ENCODE measurements around the gene TRAM1L1. TPM values are rescaled to one million over a fixed set of nuclear protein-coding genes. Genes with fewer than 3 reads are reported as not detected.

TRAM1L1 gene
- total RNA-seq, 1 experiment from 2014 or later = 0.79 TPM

GRCh38 chr4:117134386-117134785 is 49.0 kb upstream of the TRAM1L1 start:
- peaks cover 13 to 17% of the 10 kb centered on the region in 2 experiments for H3K9me3 Mint-ChIP-seq
- Histone ChIP-seq H4K8ac (replicated peaks; ENCODE audit: insufficient read length, low read depth, low read length) (no peak overlapping the region), H3K79me2 (ENCODE audit: insufficient read depth, low read length) (no peaks in the 10 kb centered on the region), H2BK5ac (ENCODE audit: insufficient read length, low read length) (no peak overlapping the region), H3K4me2 (ENCODE audit: insufficient read depth, insufficient read length, low read length) (no peak overlapping the region), H3K27me3 (ENCODE audit: insufficient read depth, low read length) (no peaks in the 10 kb centered on the region), H3K4me1 (ENCODE audit: insufficient read depth, low read length) (no peaks in the 10 kb centered on the region), H4K20me1 (ENCODE audit: control insufficient read depth, insufficient read depth, insufficient read length) (no peaks in the 10 kb centered on the region), H2AFZ (ENCODE audit: low read length) (peak overlapping the region; percentile 78), H3K9me3 (ENCODE audit: control insufficient read depth, low read depth, low read length) (no peaks in the 10 kb centered on the region), H3K18ac (ENCODE audit: insufficient read length, low read depth, low read length) (no peak overlapping the region), H2BK15ac (ENCODE audit: low read depth, low read length) (no peak overlapping the region), H3K56ac (ENCODE audit: insufficient read length, low read depth, low read length) (no peak overlapping the region), H2AK5ac (ENCODE audit: insufficient read length, low read length) (no peak overlapping the region), H3T11ph (ENCODE audit: low read length) (no peak overlapping the region), H4K5ac (ENCODE audit: insufficient read length, low read depth, low read length) (no peak overlapping the region), H2BK12ac (ENCODE audit: insufficient read length, low read depth, low read length) (no peak overlapping the region), H3K14ac (ENCODE audit: insufficient read depth, low read length) (no peak overlapping the region), H3K23me2 (ENCODE audit: insufficient read length, low read depth, low read length, poor library complexity, severe bottlenecking) (no peaks in the 10 kb centered on the region), H3K23ac (ENCODE audit: insufficient read length, low read depth, low read length) (no peak overlapping the region), H4K91ac (ENCODE audit: insufficient read length, low read depth, low read length) (no peak overlapping the region), H2BK120ac (ENCODE audit: low read depth, low read length, poor library complexity, severe bottlenecking) (no peak overlapping the region), H3K27ac (ENCODE audit: insufficient read length, low read depth, low read length) (no peak overlapping the region), H3K4ac (ENCODE audit: low read depth, low read length) (no peak overlapping the region), H3K79me1 (ENCODE audit: insufficient read depth, low read depth, low read length, poor library complexity, severe bottlenecking) (no peaks in the 10 kb centered on the region), H2BK20ac (ENCODE audit: low read depth, low read length, poor library complexity, severe bottlenecking) (no peak overlapping the region), H3K9ac (ENCODE audit: extremely low read depth, insufficient read length, low read length) (no peak overlapping the region)
- DNase-seq = peak; percentile 37
- H3K27ac Mint-ChIP-seq = no peak overlapping the region; a peak in 1 of 7 replicates
- no CpG with 5 or more reads among the region's 4 CpGs for whole genome bisulfite sequencing (ENCODE audit: extremely low coverage, insufficient read length, low lambda C conversion rate)
- peak; percentile 78 for TF ChIP-seq CTCF (conservative IDR thresholded peaks at IDR 0.05)
- no peak overlapping the region for H3K4me3 Mint-ChIP-seq
- peaks cover 5 to 13% (median 8%) of the 10 kb centered on the region in 3 experiments for H3K36me3 Mint-ChIP-seq (ENCODE audit: insufficient read depth in 1 of 3, low read depth in 3 of 3)
- H3K27me3 Mint-ChIP-seq (ENCODE audit: low read depth) = no peaks in the 10 kb centered on the region
- H3K4me1 Mint-ChIP-seq = peaks cover 3 to 16% of the 10 kb centered on the region in 2 experiments

Data from H9 (cell line).